Activated naive CD4-positive, alpha-beta T cell treated with anti-CD3 and anti-CD28 coated beads, Interleukin-2, amount 10 ng/mL, durations not matched to agents 7 days and 5 days (primary cell): ENCODE results near the gene RETREG1.

Source experiments
- CTCF ChIA-PET: fragments of 350-600 bp; sonication (Branson Sonifier 250); formaldehyde crosslinking; loops from one replicate; lab custom pipeline; 2021; ENCODE audit warnings: antibody characterized with exemption; lab: Charles Lee
- DNase-seq: peaks from one replicate; pipeline ENCODE4 v3.0.0-alpha.2; 2020
- H3K27ac Mint-ChIP-seq: one replicate; pipeline ENCODE4 v1.8.0; 2021; ENCODE audit warnings: mild to moderate bottlenecking, moderate library complexity, mixed read lengths
- H3K27me3 Mint-ChIP-seq: one replicate; pipeline ENCODE4 v1.8.0; 2021; ENCODE audit warnings: mild to moderate bottlenecking, mixed read lengths
- H3K36me3 Mint-ChIP-seq: one replicate; pipeline ENCODE4 v1.8.0; 2021; ENCODE audit warnings: mixed read lengths
- H3K4me1 Mint-ChIP-seq: one replicate; pipeline ENCODE4 v1.8.0; 2021; ENCODE audit warnings: mixed read lengths
- H3K4me3 Mint-ChIP-seq: one replicate; pipeline ENCODE4 v1.8.0; 2021; ENCODE audit warnings: mild to moderate bottlenecking, moderate library complexity, mixed read lengths
- H3K9me3 Mint-ChIP-seq: one replicate; pipeline ENCODE4 v1.8.0; 2021; ENCODE audit warnings: mixed read lengths

The RETREG1 gene

GRCh38 chr5:16567365-16567764, 49.4 kb downstream of the RETREG1 start:
- Mint-ChIP-seq H3K4me1 (peaks cover 12% of the 10 kb centered on the region), H3K4me3 (no peak overlapping the region), H3K27me3 (no peaks in the 10 kb centered on the region), H3K27ac (peak overlapping the region; percentile 42), H3K36me3 (peaks cover 47% of the 10 kb centered on the region), H3K9me3 (no peaks in the 10 kb centered on the region)
- CTCF ChIA-PET: interaction anchor here (0.6 to 1.5 kb wide), 3 partner anchors 10 to 17 kb away, joined by 3 read pairs; no protein-coding TSS in a partner anchor
- no peak for DNase-seq

GRCh38 chr5:16565118-16565517, 51.7 kb downstream of the RETREG1 start:
- DNase-seq: no peak
- Mint-ChIP-seq H3K4me3 (no peak overlapping the region), H3K27ac (no peak overlapping the region), H3K9me3 (no peaks in the 10 kb centered on the region), H3K27me3 (no peaks in the 10 kb centered on the region), H3K36me3 (peaks cover 50% of the 10 kb centered on the region), H3K4me1 (peaks cover 12% of the 10 kb centered on the region)
- CTCF ChIA-PET: no interaction called here

GRCh38 chr5:16564248-16564867, 52.4 kb downstream of the RETREG1 start:
- Mint-ChIP-seq H3K4me3 (no peak overlapping the region), H3K9me3 (no peaks in the 10 kb centered on the region), H3K27ac (no peak overlapping the region), H3K36me3 (peaks cover 44% of the 10 kb centered on the region), H3K27me3 (no peaks in the 10 kb centered on the region), H3K4me1 (peaks cover 12% of the 10 kb centered on the region)
- DNase-seq: no peak
- CTCF ChIA-PET: no interaction called here

- no peak for DNase-seq
- H3K9me3 Mint-ChIP-seq: no peaks in the 10 kb centered on the region
- CTCF ChIA-PET: no interaction called here
- no peak overlapping the region for H3K4me3 Mint-ChIP-seq
- H3K27me3 Mint-ChIP-seq: no peaks in the 10 kb centered on the region
- H3K4me1 Mint-ChIP-seq: peaks cover 12% of the 10 kb centered on the region
- no peak overlapping the region for H3K27ac Mint-ChIP-seq
- H3K36me3 Mint-ChIP-seq: peaks cover 41% of the 10 kb centered on the region
Observed at GRCh38 chr5:16563686-16564085, 53.1 kb downstream of the RETREG1 start.

- no peaks in the 10 kb centered on the region for H3K27me3 Mint-ChIP-seq
- CTCF ChIA-PET: interaction anchor here (1.3 to 1.9 kb wide), 3 partner anchors 9 to 12 kb away, joined by 3 to 7 read pairs (median 4); no protein-coding TSS in a partner anchor
- no peaks in the 10 kb centered on the region for H3K9me3 Mint-ChIP-seq
- DNase-seq: no peak
- peaks cover 32% of the 10 kb centered on the region for H3K36me3 Mint-ChIP-seq
- no peak overlapping the region for H3K4me3 Mint-ChIP-seq
- H3K4me1 Mint-ChIP-seq: peaks cover 7% of the 10 kb centered on the region
- H3K27ac Mint-ChIP-seq: no peak overlapping the region
Observed at GRCh38 chr5:16561660-16562059, 55.1 kb downstream of the RETREG1 start.

GRCh38 chr5:16559702-16560101, 57.1 kb downstream of the RETREG1 start:
- Mint-ChIP-seq H3K27ac (no peak overlapping the region), H3K36me3 (peaks cover 22% of the 10 kb centered on the region), H3K27me3 (no peaks in the 10 kb centered on the region), H3K4me1 (peaks cover 13% of the 10 kb centered on the region), H3K4me3 (no peak overlapping the region), H3K9me3 (no peaks in the 10 kb centered on the region)
- CTCF ChIA-PET: interaction anchor here (2.1 kb wide), 1 partner anchor 11 kb away, joined by 8 read pairs; no protein-coding TSS in a partner anchor
- DNase-seq: no peak

GRCh38 chr5:16558984-16559629, 57.7 kb downstream of the RETREG1 start:
- no peaks in the 10 kb centered on the region for H3K9me3 Mint-ChIP-seq
- H3K4me3 Mint-ChIP-seq: no peak overlapping the region
- H3K4me1 Mint-ChIP-seq: peaks cover 13% of the 10 kb centered on the region
- H3K27ac Mint-ChIP-seq: no peak overlapping the region
- no peaks in the 10 kb centered on the region for H3K27me3 Mint-ChIP-seq
- no peak for DNase-seq
- CTCF ChIA-PET: interaction anchor here (2.1 kb wide), 1 partner anchor 10 kb away, joined by 8 read pairs; no protein-coding TSS in a partner anchor
- peaks cover 23% of the 10 kb centered on the region for H3K36me3 Mint-ChIP-seq

GRCh38 chr5:16557477-16557876, 59.3 kb downstream of the RETREG1 start:
- H3K27ac Mint-ChIP-seq: no peak overlapping the region
- no peaks in the 10 kb centered on the region for H3K27me3 Mint-ChIP-seq
- CTCF ChIA-PET: no interaction called here
- peaks cover 21% of the 10 kb centered on the region for H3K36me3 Mint-ChIP-seq
- no peak overlapping the region for H3K4me3 Mint-ChIP-seq
- no peaks in the 10 kb centered on the region for H3K9me3 Mint-ChIP-seq
- H3K4me1 Mint-ChIP-seq: peaks cover 15% of the 10 kb centered on the region
- DNase-seq: no peak

- Mint-ChIP-seq H3K27ac (no peak overlapping the region), H3K27me3 (no peaks in the 10 kb centered on the region), H3K4me1 (peaks cover 15% of the 10 kb centered on the region), H3K4me3 (no peak overlapping the region), H3K9me3 (no peaks in the 10 kb centered on the region), H3K36me3 (peaks cover 12% of the 10 kb centered on the region)
- CTCF ChIA-PET: interaction anchor here (0.9 kb wide), 1 partner anchor 112 kb away, joined by 3 read pairs; no protein-coding TSS in a partner anchor
- DNase-seq: no peak
Observed at GRCh38 chr5:16554110-16554509, 62.7 kb downstream of the RETREG1 start.

GRCh38 chr5:16552666-16553343, 64.0 kb downstream of the RETREG1 start:
- Mint-ChIP-seq H3K4me3 (no peak overlapping the region), H3K27ac (peak overlapping the region; percentile 6)

GRCh38 chr5:16551628-16552027, 65.2 kb downstream of the RETREG1 start:
- H3K27ac Mint-ChIP-seq: peak overlapping the region; percentile 1
- H3K9me3 Mint-ChIP-seq: no peaks in the 10 kb centered on the region
- CTCF ChIA-PET: interaction anchor here (0.7 to 3.0 kb wide), 10 partner anchors 9 to 391 kb away, joined by 3 to 12 read pairs (median 6); no protein-coding TSS in a partner anchor
- H3K36me3 Mint-ChIP-seq: peaks cover 3% of the 10 kb centered on the region
- no peaks in the 10 kb centered on the region for H3K27me3 Mint-ChIP-seq
- peaks cover 8% of the 10 kb centered on the region for H3K4me1 Mint-ChIP-seq
- no peak for DNase-seq
- H3K4me3 Mint-ChIP-seq: no peak overlapping the region

More at GRCh38 chr5:16552666-16553343, 64.0 kb downstream of the RETREG1 start:
- Mint-ChIP-seq H3K9me3 (no peaks in the 10 kb centered on the region), H3K27me3 (no peaks in the 10 kb centered on the region), H3K36me3 (peaks cover 9% of the 10 kb centered on the region), H3K4me1 (peaks cover 15% of the 10 kb centered on the region)
- DNase-seq: peak; percentile 70
- CTCF ChIA-PET: interaction anchor here (0.6 to 3.0 kb wide), 16 partner anchors 10 to 392 kb away, joined by 3 to 12 read pairs (median 4); no protein-coding TSS in a partner anchor

GRCh38 chr5:16550316-16550952, 66.4 kb downstream of the RETREG1 start:
- Mint-ChIP-seq H3K4me3 (no peak overlapping the region), H3K27ac (no peak overlapping the region), H3K9me3 (no peaks in the 10 kb centered on the region), H3K27me3 (no peaks in the 10 kb centered on the region), H3K4me1 (peaks cover 2% of the 10 kb centered on the region), H3K36me3 (peaks cover 3% of the 10 kb centered on the region)
- peak; percentile 46 for DNase-seq
- CTCF ChIA-PET: interaction anchor here (0.6 to 3.0 kb wide), 9 partner anchors 13 to 390 kb away, joined by 3 to 12 read pairs (median 3); no protein-coding TSS in a partner anchor

GRCh38 chr5:16549491-16550206, 67.1 kb downstream of the RETREG1 start:
- CTCF ChIA-PET: interaction anchor here (0.6 to 1.6 kb wide), 10 partner anchors 10 to 223 kb away, joined by 3 to 9 read pairs (median 4); no protein-coding TSS in a partner anchor
- H3K27me3 Mint-ChIP-seq: no peaks in the 10 kb centered on the region
- H3K9me3 Mint-ChIP-seq: no peaks in the 10 kb centered on the region
- peaks cover 2% of the 10 kb centered on the region for H3K4me1 Mint-ChIP-seq
- peaks cover under 1% of the 10 kb centered on the region for H3K36me3 Mint-ChIP-seq
- DNase-seq: no peak
- H3K27ac Mint-ChIP-seq: no peak overlapping the region
- no peak overlapping the region for H3K4me3 Mint-ChIP-seq
